NOMO-1 treated with DMSO at 0.1 percent for 48 hours (cell line): ENCODE results near the gene EVL.
"Not testable (repeated sequence)": the region's sequence is repeated elsewhere in the genome, so short reads cannot be mapped to it uniquely, and the experiment has no call there.

Experiments used
- DNase-seq: peaks from one replicate; lab custom pipeline; 2025; ENCODE audit not compliant: unreplicated experiment; lab: John Stamatoyannopoulos, UW

Gene EVL

DNA sequence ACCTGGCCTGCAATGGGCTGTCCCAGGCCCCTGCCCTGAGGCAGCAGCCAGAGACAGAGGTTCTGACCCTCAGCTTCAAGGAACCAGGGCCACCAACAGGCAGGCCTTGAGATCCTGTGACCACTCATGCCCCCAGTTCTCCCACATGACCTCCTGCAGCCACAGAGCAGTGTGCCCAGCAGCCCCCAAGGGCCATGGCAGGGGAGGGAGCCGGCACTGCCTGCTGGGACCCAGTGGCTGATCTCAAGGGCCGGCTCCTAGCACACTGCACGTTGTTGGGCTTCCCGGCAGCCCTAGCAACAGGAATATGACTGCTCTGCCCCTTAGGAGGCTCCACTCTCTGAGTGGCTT, 79.4 kb downstream of the EVL start:
- no peak for DNase-seq

DNA sequence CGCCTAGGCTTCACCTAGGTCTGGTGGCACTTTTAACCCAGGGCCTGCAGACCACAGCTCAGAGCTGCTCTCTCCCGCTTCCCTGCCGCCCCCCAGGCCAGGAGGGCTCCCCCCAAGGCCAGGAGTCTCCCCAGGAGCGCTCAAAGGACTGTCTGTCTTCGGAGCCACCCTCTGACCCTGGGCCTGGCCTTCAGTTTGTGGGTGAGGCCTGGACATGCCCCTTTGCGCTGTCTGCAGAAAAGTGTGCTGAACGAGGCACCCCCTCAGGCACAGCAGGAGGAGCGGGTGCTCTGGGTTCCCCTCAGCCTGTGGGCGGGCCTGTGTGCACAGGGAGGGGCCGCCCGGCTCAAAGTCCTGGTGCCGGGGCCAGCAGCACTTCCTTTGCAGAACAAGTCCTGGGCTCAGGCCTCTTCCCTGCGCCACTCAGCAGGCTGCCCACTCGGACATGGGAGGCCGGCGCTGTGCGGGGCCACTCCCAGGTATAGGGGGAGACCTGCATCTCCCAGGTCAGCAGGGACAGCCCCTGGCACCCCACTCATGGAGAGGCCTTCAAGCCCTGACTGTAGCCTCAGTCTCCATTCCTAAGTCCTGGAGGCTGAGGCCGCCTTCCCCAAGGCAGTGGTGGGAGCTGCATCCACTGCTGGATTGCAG, 79.9 kb downstream of the EVL start:
- no peak for DNase-seq

DNA sequence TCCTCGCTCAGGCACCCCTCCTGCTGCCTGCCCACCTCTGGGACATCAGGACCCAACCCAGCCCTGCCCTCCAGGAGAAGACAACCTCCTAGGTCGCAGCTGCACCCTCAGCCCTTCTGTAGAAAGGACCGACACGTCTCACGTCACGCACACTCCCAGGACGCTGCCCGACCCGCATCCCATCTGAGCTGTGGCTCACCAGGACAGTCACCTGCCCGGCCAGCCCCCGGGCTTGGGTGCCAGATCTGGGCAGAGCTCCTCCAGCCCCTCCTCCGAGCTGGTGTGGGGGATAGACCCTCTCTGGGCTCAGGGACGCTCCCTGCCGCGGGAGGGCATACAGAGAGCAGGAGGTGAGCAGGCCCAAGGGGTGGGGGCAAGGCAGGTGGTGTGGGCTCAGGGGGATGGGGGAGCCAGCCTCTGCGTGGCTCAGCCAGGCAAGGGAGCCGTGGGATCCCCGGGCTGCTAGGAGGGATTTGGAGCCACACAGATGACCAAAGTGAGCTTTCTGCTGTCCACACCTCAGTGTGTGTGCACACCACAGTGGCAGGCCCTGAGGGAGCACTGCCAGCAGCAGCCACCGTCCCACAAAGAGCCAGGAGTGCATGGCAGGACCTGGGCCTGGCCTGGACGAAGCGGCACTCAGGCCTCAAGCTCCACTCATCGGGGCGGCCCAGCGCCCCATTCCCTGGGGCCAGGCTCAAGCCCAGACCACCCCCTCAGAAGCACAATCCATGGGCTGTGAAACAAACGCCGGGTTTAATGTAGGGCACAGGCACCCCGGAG, 80.7 kb downstream of the EVL start:
- DNase-seq, result no peak

DNA sequence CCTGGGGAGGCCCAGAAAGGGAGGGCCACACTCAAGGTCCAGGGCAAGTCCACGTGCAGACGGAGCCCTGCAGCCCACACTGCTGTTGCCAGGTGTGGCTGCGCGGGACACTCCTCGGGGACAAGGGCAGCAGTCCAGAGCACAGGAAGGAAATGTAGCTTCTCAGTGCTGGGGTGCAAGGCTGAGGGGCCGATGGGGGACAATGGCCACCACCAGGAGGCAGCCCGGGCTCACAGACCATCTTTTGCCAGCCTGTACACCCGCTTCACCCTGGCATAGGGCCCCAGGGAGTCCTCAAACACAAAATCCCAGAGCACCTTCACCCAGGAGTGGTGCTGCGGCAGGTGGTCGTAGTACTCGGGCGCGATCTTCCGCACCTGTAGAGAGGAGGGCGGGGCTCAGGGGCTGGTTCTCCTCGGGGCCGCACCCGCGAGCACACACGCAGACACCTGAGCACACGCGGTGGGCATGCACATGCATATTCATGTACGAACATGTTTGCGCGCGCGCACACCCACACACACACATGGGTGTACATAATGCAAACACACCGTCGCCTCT, 81.4 kb downstream of the EVL start:
- no peak for DNase-seq

DNA sequence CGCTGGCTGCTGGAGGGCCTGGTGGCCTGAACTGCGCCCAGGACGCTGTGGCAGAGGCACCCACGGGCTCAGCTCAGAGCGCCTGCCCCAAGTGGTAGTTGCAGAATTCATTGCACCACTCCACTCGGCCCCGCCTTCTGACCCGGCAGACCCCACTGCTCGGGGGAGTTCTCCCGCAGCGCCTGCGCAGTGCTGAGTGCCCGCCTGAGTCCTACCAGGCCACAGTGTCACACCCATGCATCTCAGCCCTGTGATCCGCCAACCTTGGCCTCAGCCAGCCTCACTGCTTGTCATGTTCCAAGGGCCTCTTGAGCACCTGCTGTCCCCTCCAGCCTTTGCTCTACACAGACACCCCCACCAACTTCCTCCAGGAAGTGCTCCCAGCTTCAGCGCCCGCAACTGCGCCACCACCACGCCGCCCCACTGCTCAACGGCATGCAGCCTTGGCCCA, 82.0 kb downstream of the EVL start:
- peak; percentile 27 for DNase-seq

DNA sequence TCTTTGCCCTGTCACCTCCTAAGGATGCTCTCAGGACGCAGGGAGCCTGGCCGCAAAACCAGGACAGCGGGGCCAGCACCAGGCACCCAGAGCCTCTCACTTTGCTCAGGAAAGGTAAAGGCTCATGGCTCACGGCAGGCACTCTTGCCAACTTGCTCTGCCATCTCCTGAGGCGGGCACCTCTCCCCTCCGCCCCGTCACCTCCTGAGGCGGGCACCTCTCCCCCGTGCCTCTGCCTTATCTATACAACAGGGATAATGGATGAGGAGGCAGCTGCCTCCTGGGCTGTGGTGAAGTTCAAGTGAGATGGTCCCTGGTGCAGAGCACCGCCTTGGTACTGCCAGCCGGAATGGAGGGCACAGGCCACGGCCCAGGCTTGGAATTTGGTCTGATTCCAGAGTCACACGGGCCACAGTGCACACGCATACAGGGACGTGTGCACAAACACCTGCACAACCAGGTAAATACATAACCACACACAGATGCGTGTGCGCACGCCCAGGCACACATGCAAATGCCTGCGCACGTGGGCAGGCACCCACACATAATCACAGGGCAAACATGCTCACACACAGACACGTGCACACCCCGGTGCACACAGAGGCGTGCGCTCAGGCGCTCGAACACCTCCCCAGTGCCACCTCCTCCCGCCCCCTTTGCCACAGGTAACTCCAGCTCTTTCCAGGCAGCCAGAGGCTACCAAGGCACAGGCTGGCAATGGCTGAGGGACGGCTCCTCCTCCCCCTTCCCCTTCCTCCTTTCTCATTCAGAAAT, 82.7 kb downstream of the EVL start:
- no peak for DNase-seq

DNA sequence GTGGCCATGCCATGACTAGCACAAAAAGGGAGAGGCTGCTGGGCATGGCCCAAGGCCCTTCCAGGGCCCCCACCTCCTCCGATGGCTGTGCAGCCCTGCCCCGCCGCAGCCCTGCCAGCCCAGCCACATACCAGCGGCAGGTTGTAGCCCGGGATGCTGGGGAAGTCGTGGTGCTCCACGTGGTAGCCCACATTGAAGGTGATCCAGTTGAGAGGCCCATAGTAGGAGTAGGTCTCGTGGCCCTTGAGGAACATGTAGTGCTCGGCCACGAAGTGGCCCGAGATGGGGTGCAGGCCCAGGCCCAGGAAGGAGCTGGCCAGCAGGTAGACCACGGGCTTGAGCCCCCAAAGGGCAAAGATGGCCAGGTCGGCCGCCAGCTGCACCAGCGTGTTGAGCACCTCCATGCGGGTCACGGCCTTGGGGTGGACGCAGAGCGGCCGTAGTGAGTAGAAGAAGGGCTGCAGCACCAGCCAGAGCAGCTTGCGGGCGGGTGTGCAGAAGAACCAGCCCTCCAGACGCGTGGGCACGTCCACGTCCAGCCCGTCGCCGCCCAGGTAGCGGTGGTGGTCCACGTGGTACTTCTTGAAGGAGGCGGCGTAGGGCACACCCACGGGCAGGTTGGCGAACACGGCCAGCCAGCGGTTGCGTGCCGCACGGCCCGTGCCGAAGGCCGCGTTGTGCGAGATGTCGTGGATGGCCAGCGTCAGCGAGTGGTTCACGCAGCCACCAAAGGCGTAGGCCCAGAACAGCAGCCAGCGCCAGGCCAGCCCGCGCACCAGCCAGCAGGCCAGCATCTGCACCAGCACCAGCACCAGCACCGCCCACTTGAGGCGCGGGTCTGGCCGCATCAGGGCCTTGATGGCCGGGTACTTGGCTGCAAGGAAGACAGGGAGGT, 83.9 kb downstream of the EVL start:
- no peak for DNase-seq

DNA sequence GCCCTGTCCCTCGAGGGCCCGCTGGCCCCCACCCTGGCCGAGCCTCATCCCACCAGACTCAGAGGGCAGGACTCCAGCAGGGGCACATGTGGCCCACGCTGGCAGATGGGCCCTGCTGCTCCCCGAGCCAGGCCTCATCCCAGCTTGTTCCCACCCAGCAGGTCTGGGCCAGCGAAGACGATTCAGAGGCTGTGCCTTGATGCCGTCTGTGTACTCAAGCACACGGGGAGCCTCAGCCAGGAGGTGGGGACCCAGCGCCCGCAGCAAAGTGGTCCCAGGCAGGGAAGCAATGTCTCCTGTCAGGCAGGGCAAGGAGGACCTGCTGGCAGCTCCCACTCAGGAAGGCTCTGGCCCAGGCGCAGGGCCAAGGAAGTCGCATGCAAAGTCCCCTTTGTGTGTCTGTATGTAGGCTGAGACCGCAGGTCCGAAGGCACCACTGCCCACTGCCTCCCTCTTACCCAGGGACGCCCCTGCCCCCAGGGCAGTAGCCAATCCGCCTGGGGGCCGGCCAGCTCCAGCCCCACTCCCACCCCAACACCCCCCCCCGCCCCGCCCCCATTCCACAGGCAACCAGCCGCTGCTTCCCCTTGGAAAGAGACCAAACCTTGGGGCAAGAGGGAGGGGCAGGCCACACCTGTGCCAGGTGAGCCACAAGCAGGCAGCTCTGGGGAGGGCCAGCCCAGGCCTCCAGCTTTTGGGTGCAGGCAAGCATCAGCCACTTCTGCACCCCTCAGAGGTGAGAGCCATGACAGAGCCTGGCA, 84.8 kb downstream of the EVL start:
- DNase-seq, result no peak

DNA sequence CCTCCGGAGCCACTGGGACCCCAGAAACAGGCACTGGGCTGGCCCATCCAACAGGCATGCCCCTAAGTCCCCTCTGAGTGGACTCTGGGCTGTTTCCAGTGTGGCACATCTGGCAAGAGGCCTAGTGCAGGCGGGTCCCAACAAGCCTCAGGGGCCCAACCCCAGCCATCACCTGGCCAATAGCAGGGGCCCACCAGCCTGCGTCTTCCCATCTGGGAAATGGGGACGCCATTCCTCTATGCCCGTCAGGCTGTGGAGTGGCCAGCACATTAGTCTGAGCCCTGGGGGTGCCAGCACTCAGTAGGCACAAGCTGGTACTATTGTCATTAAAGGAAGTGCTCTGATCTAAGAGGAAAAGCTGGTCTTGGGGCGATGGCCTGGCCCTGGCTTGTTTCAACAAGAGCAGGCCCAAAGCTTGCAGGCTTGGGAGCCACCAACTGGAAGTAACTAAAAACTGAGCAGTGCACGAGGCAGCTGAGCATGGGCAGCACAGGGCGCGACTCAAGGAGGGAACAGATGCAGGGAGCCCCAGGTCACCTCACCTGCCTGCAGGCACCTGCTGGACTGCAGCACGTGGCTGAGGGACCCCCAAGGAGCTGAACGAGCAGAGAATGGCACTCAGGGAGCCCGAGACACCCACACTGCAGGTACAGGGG, 85.8 kb downstream of the EVL start:
- DNase-seq, result no peak

DNA sequence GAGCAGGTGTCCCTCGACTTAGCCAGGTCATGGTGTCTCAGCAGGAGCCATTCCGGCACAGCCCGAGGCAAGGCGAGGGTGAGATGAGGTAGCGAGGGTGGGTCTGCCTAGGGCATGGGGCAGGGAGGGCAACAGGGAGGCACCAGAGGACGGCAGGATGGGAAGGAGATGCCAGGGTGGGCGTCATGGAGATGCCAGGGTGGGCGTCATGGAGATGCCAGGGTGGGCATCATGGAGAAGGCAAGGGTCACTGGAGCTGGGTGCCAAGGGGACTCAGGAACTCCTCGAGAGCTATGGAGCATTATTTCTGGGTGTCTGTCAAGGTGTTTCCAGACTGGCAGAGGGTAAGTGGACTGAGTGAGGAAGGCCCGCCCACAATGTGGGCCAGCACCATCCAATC, 86.9 kb downstream of the EVL start:
- no peak for DNase-seq

DNA sequence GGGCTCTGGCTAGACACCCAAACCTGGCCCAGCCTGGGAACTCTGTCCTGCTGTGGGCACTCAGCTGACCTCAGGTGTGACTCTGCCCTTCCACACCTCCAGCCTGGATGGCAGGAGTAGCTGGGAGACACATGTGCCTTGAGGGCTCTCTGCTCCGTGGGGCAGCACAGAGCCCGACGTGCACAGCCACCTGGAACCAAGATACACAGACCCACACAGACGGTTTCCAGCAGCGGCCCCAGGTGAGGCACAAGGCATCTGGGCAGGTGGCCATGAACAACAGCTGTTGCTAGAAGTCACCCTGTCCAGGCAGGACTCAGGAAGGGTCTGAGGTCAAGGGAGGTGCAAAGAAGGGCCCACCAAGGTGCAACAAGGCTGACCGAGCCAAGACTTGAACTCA, 88.3 kb downstream of the EVL start:
- no peak for DNase-seq

DNA sequence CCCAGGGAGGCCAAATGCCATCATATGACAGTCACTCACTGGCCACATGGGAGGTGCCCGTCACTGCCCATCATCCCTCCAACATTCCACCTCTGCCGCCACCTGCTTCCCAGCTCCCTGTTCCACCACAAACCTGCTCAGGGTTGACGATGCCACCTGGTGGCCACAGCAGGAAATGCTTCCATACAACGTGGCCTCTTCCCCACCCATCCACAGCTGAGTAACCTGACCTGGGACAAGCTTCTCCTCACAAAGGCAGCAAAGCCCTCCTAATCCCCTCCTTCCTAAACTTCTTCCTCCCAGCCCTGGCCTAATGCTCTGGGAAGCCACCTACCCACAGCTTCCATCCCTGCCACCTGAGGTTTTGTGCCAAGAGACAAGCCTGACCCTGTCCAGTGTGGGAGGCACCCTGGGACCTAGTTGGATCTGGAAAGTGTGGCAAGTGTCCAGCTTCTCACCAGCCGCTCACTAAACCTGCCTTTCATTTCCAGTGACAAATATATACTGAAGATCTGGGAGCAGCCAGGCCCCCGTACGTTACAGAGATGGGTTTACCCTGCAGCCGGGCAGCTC, 89.9 kb downstream of the EVL start:
- peak; percentile 15 for DNase-seq

DNA sequence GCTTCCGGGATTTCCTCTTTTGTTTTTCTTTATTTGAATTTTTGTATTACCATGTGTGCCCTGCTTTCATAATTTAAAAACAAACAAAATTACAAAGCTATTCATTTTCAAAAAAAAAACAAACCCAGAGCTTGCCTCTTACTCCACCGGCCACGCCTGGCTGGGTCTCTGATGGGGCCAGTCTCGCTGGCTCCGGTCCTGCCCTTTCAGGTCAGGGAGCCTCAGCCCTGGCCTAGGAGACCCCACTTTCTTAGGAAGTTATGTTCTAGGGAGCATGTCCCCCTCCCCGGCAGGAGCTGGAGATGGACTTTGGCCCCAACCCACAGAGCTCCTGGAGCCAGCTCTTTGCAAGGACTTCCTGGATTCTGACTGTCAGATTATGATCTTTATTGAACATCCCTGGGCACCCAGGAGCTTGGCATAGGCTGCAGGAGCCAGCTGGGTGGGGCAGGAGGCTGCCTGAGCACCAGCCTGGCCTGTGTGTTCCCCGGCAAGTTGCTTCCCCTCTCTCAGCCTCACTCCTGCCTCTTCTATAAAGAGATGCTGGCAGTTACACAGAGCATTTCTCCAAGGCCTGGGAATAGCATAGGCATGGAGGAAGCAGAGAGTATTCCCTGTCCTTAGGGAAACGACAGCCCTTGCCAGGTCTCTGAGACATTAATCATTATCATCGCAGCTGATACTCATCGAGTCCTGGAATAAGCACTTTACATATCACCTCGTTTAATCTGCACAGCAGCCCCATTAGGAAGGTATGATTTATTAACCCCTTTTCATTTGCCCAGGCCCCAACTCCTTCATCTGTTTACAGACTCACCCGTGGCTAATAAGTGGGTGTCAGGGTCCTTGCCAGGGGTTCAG, 90.8 kb downstream of the EVL start:
- DNase-seq, result no peak

DNA sequence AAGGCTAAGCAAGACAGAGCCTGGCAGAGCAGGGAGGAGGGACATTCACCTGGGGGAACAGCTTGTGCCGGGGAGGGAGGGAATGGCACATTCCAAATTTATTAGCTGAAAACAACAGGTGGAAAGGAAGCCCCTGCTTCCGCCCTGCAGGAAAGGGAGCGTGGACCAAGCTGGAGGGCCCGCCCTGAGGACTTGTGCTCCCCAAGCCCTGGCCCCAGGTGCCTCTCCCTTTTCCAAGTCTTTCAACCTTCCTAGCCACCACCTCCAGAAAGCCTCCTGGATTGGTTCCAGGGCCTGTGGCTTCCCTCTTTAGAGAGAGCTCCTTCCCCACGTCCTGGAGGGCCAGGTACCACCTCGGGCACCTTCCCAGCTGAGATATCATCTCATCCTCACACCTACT, 91.6 kb downstream of the EVL start:
- no peak for DNase-seq

DNA sequence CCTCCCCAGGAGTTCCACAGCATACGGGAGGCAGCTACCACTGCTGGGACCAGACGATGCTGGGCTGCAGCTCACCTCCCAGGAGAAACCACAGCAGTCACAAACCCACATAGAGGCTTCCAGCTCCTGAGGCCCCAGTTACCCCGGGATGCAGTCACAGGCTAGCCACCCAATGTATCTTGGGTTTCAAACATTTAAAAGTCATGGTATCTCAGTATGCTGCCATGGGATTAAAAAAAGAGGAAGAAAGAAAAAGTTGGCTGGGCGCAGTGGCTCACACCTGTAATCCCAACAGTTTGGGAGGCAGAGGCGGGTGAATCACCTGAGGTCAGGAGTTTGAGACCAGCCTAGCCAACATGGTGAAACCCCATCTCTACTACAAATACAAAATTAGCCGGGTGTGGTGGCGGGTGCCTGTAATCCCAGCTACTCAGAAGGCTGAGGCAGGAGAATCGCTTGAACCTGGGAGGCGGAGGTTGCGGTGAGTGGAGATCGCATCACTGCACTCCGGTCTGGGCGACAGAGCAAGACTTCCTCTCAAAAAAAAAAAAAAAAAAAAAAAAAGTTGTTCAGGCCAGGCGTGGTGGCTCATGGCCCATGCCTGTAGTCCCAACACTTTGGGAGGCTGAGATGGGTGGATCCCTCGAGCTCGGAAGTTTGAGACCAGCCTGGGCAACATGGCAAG, 92.5 kb downstream of the EVL start:
- DNase-seq, result not testable (repeated sequence)

DNA sequence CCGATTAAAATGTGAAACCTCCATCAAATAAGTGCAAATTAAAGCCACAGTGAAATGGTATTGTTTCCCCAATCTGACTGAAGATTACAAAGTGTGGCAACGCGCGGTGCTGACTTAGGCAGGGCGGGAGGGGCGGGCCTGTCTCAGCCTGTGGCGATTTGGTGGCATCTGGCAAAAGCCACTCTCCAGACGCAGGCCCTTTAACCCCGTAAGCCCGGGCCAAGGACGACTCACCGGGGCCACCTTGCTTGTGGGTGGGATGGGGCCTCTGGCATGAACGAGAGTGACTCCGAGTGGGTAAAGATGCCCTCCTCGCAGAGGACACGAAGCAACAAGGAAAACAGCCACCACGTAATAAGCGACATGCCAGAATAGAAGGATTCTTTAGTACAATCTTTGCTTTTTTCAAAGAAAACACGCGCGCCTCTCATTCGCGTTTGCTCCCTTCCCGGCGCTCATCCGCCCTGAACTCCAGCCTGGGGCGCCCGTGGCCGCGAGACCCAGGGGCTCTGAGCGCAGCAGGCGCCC, 93.4 kb downstream of the EVL start:
- DNase-seq, result no peak

DNA sequence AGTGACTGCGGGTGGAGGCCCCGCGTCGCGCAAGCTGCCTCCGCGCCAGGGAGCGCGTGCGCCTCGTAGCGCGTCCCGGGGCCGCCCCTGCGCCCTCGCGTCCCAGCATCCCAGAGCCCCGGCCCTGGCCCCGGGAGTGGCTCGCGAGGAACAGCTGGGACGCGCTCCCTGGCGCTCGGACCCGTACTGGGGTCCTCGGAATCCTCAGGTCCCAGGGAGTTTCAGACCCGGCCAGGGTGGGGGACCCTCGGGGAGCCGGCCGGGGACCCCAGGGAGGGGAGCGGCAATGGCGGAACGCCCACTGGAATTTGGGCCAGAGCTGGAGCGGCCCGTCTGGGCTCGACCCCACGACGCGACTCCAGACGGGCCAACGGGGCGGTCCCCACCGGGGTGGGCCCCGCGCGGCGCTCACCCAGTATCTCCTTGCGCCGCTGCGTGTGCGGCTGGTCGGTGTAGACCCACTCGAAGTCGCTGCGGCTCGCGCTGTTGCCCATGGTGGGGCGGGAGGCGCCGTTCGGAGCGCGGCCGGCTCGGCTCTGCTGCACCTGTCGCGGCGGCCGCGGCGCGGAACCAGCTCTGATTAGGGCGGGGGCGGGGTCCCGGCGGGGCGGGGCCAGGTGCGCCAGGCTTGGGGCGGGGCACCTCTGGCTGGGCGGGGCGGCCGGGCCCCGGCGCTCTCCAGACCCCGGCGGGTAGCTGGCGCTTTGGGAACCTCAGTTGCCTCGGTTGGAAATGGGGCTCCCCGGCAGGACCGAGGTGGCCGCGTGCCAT, 94.1 kb downstream of the EVL start, which contains the start of gene DEGS2:
TSS of gene DEGS2 (minus strand) at position 552 of the 771 bp plus-strand sequence. CDS start at position 494, 58 bp downstream.
- DNase-seq, result no peak
